GM23338 (cell line): ENCODE data around the gene PRRG3. TPM values are rescaled to one million over a fixed set of nuclear protein-coding genes. Genes with fewer than 3 reads are reported as not detected.

Experiments used
- ATAC-seq: fragments of 200-7000 bp; cut with Tn5 transposase; 3 replicates; pipeline ENCODE4 v1.9.1; 2020
- DNase-seq: peaks from one replicate; pipeline ENCODE4 v3.0.0-alpha.2; 2015; ENCODE audit warnings: low spot score
- H2AFZ ChIP-seq: fragments of 200-600 bp; sonication (generic); 2 replicates; pipeline ENCODE4 v1.8.0; 2016; ENCODE audit warnings: antibody characterized with exemption, mild to moderate bottlenecking, moderate library complexity
- H3F3A ChIP-seq: fragments of 200-600 bp; sonication (generic); replicated peaks from 2 replicates; pipeline ENCODE4 v1.8.0; 2017; ENCODE audit warnings: antibody characterized with exemption, mixed run types, low read depth
- H3K27ac ChIP-seq: fragments of 200-600 bp; sonication (generic); 2 replicates; pipeline ENCODE4 v1.6.1; 2016; ENCODE audit warnings: low read depth
- H3K27me3 ChIP-seq: fragments of 200-600 bp; sonication (generic); 2 replicates; pipeline ENCODE4 v1.8.0; 2016; ENCODE audit warnings: mild to moderate bottlenecking, mixed run types, moderate library complexity; ENCODE audit not compliant: insufficient read depth
- H3K36me3 ChIP-seq: fragments of 200-600 bp; sonication (generic); 2 replicates; pipeline ENCODE4 v1.8.0; 2016; ENCODE audit warnings: mild to moderate bottlenecking; ENCODE audit not compliant: insufficient read depth
- H3K4me1 ChIP-seq: fragments of 200-600 bp; sonication (generic); 2 replicates; pipeline ENCODE4 v1.8.0; 2016; ENCODE audit warnings: mild to moderate bottlenecking, moderate library complexity; ENCODE audit not compliant: insufficient read depth
- H3K4me2 ChIP-seq: fragments of 200-600 bp; sonication (generic); 2 replicates; pipeline ENCODE4 v1.7.1; 2017; ENCODE audit warnings: mixed run types
- H3K4me3 ChIP-seq: fragments of 200-600 bp; sonication (generic); 2 replicates; pipeline ENCODE4 v1.6.1; 2016; ENCODE audit warnings: mixed run types
- H3K79me2 ChIP-seq: fragments of 200-600 bp; sonication (generic); replicated peaks from 2 replicates; pipeline ENCODE4 v1.8.0; 2017; ENCODE audit warnings: mild to moderate bottlenecking; ENCODE audit not compliant: insufficient read depth
- H3K9me2 ChIP-seq: fragments of 200-600 bp; sonication (generic); 2 replicates; pipeline ENCODE4 v1.8.0; 2017; ENCODE audit not compliant: insufficient read depth
- H4K20me1 ChIP-seq: fragments of 200-600 bp; sonication (generic); replicated peaks from 2 replicates; pipeline ENCODE4 v1.8.0; 2017; ENCODE audit warnings: mild to moderate bottlenecking; ENCODE audit not compliant: insufficient read depth
- H3K27ac Mint-ChIP-seq: 2 replicates; pipeline ENCODE4 v1.8.0; 2020; ENCODE audit warnings: inconsistent platforms, mild to moderate bottlenecking, moderate library complexity, mixed read lengths
- H3K27me3 Mint-ChIP-seq: 3 replicates; pipeline ENCODE4 v1.8.0; 2022; ENCODE audit warnings: low read depth, mild to moderate bottlenecking, moderate library complexity, mixed read lengths, inconsistent platforms; ENCODE audit not compliant: insufficient read depth, poor library complexity
- H3K36me3 Mint-ChIP-seq: 3 replicates; pipeline ENCODE4 v1.8.0; 2021; ENCODE audit warnings: low read depth, mild to moderate bottlenecking, inconsistent platforms, moderate library complexity, mixed read lengths
- H3K4me1 Mint-ChIP-seq: 3 replicates; pipeline ENCODE4 v1.8.0; 2020; ENCODE audit warnings: mild to moderate bottlenecking, inconsistent platforms, mixed read lengths
- H3K4me3 Mint-ChIP-seq: 3 replicates; pipeline ENCODE4 v1.8.0; 2021; ENCODE audit warnings: moderate library complexity, mild to moderate bottlenecking, inconsistent platforms, mixed read lengths
- H3K9me3 Mint-ChIP-seq: 3 replicates; pipeline ENCODE4 v1.8.0; 2020; ENCODE audit warnings: moderate library complexity, mild to moderate bottlenecking, inconsistent platforms, mixed read lengths
- NANOG ChIP-seq: IDR thresholded peaks from 2 replicates; pipeline ENCODE4 v1.6.1; 2016; ENCODE audit warnings: antibody characterized with exemption, borderline replicate concordance
- POLR2AphosphoS5 ChIP-seq: IDR thresholded peaks from 2 replicates; pipeline ENCODE4 v1.6.1; 2016; ENCODE audit warnings: antibody characterized with exemption, low read depth
- STAT1 ChIP-seq: IDR thresholded peaks from one replicate; pipeline ENCODE4 v1.6.1; 2016; ENCODE audit warnings: antibody characterized with exemption; ENCODE audit not compliant: unreplicated experiment
- ZNF331 ChIP-seq: fragments of 250-450 bp; sonication (Bioruptor Pico); IDR thresholded peaks from 2 replicates; pipeline ENCODE4 v1.5.0; 2020; ENCODE audit warnings: low read depth, mild to moderate bottlenecking, moderate library complexity
- polyA plus RNA-seq: library from polyadenylated mRNA; unstranded; fragments of >200 nt; fragmentation: Nextera tagmentation; extraction: Ambion mirVana; gene quantifications from 2 replicates; pipeline ENCODE4 v1.2.1, GENCODE V29; 2016
- total RNA-seq: library from RNA; depleted of rRNA; stranded (reverse); fragments of >200 nt; shearing (Covaris generic); gene quantifications from 2 replicates; pipeline ENCODE4 v1.2.3, GENCODE V29; 2014
- TF ChIP-seq, protein P1 (sequence below): fragments of 250-450 bp; sonication (Bioruptor Pico); IDR thresholded peaks from 2 replicates; pipeline ENCODE4 v1.5.0; 2020; ENCODE audit warnings: mild to moderate bottlenecking, moderate library complexity
- TF ChIP-seq, protein P2 (sequence below), 2 experiments: fragments of 200-600 bp in 1 of 2; sonication (generic) in 1 of 2; conservative IDR thresholded peaks; 2 replicates each; pipeline versions ENCODE4 v1.5.1 to v1.6.1; 2016 to 2017; ENCODE audit warnings: antibody characterized with exemption in 2 of 2, low read depth in 2 of 2, mild to moderate bottlenecking in 2 of 2, moderate library complexity in 1 of 2
- TF ChIP-seq, protein P3 (sequence below): IDR thresholded peaks from 2 replicates; pipeline ENCODE4 v1.6.1; 2016; ENCODE audit warnings: antibody characterized with exemption

PRRG3 gene
- total and polyA plus RNA-seq, 2 experiments from 2014 or later, result 5.0 to 10.6 TPM

DNA sequence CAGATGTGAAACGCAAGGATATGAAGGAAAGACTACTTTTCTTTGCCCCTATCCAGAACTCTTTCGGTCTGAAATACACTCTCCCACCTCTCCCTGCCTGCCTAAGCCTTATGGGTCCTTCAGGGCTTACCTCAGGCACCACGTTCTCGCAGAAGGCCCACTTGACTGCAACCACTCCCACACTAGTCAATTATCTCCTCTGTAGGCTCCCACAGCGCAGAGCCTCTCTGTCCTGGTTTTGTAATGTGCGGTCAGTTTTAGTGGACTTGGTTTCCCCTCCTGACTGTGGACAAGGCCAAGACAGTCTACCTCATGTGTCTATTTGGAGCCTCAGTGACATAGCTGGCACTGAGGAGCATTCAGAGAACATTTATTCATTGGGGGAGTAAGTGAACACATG lies 50.4 kb downstream of the PRRG3 start:
- peaks cover 12% of the 10 kb centered on the region; the same call in 2 of the 3 replicates for H3K4me1 Mint-ChIP-seq
- H3K9me3 Mint-ChIP-seq, result no peaks in the 10 kb centered on the region
- H3K27ac Mint-ChIP-seq, result no peak overlapping the region
- H3K36me3 ChIP-seq, result no peaks in the 10 kb centered on the region
- DNase-seq (no peak), ATAC-seq (no peak)
- no peaks in the 10 kb centered on the region for H3K27me3 ChIP-seq
- no peak overlapping the region for H2AFZ ChIP-seq
- H3K4me3 Mint-ChIP-seq, result no peak overlapping the region
- H3K36me3 Mint-ChIP-seq, result no peaks in the 10 kb centered on the region
- no peaks in the 10 kb centered on the region for H3F3A ChIP-seq
- H3K27ac ChIP-seq, result no peak overlapping the region
- H4K20me1 ChIP-seq, result no peaks in the 10 kb centered on the region
- peaks cover 7% of the 10 kb centered on the region; the same call in 1 of the 2 replicates for H3K4me1 ChIP-seq
- no peak overlapping the region for H3K4me3 ChIP-seq
- H3K79me2 ChIP-seq, result no peaks in the 10 kb centered on the region
- no peaks in the 10 kb centered on the region for H3K9me2 ChIP-seq
- H3K27me3 Mint-ChIP-seq, result no peaks in the 10 kb centered on the region
- H3K4me2 ChIP-seq, result no peak overlapping the region
- TF ChIP-seq ZNF331 (CRISPR knock-in tag) (no peak), POLR2AphosphoS5 (no peak), NANOG (no peak), STAT1 (no peak)
- TF ChIP-seq, protein P1, sequence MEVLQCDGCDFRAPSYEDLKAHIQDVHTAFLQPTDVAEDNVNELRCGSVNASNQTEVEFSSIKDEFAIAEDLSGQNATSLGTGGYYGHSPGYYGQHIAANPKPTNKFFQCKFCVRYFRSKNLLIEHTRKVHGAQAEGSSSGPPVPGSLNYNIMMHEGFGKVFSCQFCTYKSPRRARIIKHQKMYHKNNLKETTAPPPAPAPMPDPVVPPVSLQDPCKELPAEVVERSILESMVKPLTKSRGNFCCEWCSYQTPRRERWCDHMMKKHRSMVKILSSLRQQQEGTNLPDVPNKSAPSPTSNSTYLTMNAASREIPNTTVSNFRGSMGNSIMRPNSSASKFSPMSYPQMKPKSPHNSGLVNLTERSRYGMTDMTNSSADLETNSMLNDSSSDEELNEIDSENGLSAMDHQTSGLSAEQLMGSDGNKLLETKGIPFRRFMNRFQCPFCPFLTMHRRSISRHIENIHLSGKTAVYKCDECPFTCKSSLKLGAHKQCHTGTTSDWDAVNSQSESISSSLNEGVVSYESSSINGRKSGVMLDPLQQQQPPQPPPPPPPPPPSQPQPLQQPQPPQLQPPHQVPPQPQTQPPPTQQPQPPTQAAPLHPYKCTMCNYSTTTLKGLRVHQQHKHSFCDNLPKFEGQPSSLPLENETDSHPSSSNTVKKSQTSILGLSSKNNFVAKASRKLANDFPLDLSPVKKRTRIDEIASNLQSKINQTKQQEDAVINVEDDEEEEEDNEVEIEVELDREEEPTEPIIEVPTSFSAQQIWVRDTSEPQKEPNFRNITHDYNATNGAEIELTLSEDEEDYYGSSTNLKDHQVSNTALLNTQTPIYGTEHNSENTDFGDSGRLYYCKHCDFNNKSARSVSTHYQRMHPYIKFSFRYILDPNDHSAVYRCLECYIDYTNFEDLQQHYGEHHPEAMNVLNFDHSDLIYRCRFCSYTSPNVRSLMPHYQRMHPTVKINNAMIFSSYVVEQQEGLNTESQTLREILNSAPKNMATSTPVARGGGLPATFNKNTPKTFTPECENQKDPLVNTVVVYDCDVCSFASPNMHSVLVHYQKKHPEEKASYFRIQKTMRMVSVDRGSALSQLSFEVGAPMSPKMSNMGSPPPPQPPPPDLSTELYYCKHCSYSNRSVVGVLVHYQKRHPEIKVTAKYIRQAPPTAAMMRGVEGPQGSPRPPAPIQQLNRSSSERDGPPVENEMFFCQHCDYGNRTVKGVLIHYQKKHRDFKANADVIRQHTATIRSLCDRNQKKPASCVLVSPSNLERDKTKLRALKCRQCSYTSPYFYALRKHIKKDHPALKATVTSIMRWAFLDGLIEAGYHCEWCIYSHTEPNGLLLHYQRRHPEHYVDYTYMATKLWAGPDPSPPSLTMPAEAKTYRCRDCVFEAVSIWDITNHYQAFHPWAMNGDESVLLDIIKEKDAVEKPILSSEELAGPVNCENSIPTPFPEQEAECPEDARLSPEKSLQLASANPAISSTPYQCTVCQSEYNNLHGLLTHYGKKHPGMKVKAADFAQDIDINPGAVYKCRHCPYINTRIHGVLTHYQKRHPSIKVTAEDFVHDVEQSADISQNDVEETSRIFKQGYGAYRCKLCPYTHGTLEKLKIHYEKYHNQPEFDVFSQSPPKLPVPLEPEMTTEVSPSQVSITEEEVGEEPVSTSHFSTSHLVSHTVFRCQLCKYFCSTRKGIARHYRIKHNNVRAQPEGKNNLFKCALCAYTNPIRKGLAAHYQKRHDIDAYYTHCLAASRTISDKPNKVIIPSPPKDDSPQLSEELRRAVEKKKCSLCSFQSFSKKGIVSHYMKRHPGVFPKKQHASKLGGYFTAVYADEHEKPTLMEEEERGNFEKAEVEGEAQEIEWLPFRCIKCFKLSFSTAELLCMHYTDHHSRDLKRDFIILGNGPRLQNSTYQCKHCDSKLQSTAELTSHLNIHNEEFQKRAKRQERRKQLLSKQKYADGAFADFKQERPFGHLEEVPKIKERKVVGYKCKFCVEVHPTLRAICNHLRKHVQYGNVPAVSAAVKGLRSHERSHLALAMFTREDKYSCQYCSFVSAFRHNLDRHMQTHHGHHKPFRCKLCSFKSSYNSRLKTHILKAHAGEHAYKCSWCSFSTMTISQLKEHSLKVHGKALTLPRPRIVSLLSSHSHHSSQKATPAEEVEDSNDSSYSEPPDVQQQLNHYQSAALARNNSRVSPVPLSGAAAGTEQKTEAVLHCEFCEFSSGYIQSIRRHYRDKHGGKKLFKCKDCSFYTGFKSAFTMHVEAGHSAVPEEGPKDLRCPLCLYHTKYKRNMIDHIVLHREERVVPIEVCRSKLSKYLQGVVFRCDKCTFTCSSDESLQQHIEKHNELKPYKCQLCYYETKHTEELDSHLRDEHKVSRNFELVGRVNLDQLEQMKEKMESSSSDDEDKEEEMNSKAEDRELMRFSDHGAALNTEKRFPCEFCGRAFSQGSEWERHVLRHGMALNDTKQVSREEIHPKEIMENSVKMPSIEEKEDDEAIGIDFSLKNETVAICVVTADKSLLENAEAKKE (CRISPR knock-in tag), result no peak
- TF ChIP-seq, protein P2, sequence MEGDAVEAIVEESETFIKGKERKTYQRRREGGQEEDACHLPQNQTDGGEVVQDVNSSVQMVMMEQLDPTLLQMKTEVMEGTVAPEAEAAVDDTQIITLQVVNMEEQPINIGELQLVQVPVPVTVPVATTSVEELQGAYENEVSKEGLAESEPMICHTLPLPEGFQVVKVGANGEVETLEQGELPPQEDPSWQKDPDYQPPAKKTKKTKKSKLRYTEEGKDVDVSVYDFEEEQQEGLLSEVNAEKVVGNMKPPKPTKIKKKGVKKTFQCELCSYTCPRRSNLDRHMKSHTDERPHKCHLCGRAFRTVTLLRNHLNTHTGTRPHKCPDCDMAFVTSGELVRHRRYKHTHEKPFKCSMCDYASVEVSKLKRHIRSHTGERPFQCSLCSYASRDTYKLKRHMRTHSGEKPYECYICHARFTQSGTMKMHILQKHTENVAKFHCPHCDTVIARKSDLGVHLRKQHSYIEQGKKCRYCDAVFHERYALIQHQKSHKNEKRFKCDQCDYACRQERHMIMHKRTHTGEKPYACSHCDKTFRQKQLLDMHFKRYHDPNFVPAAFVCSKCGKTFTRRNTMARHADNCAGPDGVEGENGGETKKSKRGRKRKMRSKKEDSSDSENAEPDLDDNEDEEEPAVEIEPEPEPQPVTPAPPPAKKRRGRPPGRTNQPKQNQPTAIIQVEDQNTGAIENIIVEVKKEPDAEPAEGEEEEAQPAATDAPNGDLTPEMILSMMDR (conservative IDR thresholded peaks at IDR 0.05; ENCODE audit: low read depth in 2 of 2), result no peak
- TF ChIP-seq, protein P3, sequence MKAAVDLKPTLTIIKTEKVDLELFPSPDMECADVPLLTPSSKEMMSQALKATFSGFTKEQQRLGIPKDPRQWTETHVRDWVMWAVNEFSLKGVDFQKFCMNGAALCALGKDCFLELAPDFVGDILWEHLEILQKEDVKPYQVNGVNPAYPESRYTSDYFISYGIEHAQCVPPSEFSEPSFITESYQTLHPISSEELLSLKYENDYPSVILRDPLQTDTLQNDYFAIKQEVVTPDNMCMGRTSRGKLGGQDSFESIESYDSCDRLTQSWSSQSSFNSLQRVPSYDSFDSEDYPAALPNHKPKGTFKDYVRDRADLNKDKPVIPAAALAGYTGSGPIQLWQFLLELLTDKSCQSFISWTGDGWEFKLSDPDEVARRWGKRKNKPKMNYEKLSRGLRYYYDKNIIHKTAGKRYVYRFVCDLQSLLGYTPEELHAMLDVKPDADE, result no peak
